GM18520 (cell line): ENCODE measurements around the gene CCDC159.
A peak's percentile ranks its signal among the peaks of the same experiment; 100 is the strongest.
"Not testable (repeated sequence)": the region's sequence is repeated elsewhere in the genome, so short reads cannot be mapped to it uniquely, and the experiment has no call there.

Experiments
- ATAC-seq: cut with Tn5 transposase; IDR thresholded peaks from one replicate; pipeline ENCODE4 v1.9.1; 2021; ENCODE audit not compliant: unreplicated experiment

CCDC159 gene

DNA sequence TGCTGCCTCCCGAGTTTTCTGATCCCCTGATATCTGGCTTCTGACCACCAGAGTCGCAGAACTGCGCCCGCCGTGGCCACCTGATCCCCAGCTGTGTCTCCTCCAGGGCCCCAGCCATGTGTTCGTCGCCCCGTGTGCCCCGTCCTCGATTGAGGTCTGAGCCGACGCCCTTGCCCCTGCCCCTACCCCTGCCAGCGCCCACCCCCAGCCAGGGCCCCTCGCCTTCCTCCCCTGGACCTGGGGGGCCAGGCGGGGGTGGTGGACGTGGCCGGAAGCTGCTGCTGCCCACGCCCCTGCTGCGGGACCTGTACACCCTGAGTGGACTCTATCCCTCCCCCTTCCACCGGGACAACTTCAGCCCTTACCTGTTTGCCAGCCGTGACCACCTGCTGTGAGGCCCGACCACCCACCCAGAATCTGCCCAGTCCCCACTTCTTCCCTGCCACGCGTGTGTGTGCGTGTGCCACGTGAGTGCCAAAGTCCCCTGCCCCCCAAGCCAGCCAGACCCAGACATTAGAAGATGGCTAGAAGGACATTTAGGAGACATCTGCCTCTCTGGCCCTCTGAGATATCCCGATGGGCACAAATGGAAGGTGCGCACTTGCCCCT lies 18.1 kb downstream of the CCDC159 start:
- no peak for ATAC-seq

DNA sequence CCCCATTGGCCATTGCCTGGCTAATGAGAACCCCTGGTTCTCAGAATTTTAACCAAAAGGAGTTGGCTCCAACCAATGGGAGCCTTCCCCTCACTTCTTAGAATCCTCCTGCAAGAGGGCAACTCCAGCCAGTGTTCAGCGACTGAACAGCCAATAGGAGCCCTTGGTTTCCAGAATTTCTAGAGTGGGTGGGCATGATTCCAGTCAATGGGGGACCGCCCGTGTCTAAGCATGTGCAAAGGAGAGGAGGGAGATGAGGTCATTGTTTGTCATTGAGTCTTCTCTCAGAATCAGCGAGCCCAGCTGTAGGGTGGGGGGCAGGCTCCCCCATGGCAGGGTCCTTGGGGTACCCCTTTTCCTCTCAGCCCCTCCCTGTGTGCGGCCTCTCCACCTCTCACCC lies 18.6 kb downstream of the CCDC159 start:
- no peak for ATAC-seq

DNA sequence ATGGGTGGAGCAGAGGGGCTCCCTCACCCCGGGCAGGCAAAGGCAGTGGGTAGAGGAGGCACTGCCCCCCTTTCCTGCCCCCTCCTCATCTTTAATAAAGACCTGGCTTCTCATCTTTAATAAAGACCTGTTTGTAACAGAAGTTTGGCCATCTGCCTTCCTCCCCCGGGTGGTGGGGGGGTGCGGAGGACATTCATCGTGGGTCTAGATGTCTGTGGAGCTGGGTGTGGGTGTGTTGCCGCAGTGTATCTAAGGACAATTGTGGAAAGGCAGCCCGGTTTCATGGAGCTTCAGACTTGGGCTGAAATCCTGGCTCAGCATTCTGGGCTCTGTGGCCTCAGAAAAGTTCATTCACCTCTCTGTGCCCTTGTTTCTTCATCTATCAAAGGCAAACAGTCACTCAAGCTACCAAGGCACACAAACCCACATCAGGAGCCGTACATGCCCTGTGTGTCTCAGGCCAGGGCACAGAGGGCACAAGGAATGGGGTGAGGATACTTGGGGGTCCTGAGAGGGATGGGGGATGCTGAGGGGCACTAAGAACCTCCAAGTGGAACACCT lies 19.3 kb downstream of the CCDC159 start:
- no peak for ATAC-seq

DNA sequence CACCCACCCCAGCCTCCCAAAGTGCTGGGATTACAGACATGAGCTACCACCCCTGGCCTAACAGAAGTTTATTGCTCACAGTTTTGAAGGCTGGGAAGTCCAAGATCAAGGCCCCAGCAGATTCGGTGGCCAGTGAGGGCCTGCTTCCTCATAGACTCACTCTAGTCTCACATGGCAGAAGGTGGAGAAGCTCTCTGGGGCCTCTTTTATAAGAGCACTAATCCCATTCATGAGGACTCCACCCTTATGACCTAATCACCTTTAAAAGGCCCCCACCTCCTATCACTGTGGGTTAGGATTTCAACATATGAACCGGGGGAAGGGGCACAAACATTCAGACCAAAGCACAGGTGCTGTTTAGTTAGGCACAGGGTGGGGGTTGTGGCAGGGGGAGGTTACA lies 21.2 kb downstream of the CCDC159 start:
- ATAC-seq = no peak

DNA sequence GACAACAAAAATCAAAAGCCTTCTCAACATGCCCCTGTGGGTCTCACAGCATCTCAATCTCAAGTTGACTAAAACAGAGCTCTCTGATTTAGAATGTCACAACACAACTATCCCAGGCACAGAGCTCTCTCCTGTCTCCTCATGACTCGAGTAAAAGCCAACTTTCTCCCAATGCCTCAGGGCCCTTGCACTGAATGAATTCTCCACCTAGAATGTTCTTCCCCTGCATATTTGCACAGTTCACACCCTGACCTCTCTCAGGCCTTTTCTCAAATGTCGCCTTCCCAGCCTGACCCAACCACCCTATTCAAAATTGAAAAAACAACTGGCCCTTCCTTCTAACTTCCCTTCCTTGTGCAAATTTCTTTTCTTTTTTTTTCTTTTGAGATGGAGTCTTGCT lies 24.4 kb downstream of the CCDC159 start:
- ATAC-seq = no peak

DNA sequence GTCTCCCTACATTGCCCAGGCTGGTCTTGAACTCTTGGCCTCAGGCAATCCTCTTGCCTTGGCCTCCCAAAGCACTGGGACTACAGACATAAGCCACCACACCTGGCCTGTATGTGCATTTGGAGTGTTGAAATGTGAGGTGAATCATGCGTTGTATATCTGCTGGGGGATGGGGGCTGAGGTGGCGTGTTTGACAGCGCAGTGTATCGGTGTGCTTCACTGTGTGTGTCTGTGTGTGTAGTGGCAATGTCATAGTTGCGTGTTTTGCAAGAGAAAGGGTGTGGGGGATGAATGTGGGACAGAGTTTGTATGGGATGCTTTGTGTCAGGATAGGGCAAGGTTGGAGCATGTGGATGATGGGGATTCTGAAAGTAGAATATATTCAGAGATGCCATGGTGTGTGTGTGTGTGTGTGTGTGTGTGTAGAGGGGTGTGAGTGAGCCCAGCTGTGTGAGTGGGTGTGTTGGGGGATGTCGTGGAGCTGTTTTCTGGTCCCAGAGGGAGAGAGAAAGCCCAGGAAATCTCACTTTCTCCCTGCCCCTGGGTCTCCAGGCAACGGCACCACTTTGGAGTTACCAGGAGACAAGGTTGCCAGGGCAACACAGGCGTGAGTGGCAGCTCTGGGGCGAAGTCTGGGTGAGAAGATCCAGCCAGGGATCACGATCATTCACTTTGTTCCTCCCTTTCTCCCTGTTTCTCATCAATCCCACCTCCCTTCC lies 27.0 kb downstream of the CCDC159 start:
- ATAC-seq = no peak

DNA sequence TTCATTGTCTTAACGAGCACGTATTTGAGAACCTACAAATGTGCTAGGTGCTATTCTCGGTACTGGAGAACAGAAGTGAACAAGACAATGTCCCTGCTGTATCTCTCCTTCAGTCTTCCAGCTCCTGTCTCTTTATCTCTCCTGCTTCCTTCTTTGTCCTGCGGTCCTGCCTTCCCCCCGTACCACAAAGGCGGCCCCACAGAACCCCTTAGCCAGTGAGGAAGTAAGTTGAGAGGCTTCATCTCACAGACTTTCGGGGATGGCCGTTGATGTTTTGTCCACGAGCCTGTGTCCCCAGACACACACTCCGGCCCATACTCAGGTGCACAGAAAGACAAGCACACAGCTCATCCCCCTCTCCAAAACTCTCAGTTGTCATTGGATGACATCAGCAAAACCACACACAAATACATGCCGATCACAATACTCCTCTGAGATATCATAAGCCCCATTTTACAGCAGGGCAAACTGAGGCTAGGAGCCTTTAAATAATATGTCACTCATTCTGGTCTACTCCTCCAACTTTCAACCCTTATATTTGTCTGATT lies 27.6 kb downstream of the CCDC159 start:
- ATAC-seq = no peak

DNA sequence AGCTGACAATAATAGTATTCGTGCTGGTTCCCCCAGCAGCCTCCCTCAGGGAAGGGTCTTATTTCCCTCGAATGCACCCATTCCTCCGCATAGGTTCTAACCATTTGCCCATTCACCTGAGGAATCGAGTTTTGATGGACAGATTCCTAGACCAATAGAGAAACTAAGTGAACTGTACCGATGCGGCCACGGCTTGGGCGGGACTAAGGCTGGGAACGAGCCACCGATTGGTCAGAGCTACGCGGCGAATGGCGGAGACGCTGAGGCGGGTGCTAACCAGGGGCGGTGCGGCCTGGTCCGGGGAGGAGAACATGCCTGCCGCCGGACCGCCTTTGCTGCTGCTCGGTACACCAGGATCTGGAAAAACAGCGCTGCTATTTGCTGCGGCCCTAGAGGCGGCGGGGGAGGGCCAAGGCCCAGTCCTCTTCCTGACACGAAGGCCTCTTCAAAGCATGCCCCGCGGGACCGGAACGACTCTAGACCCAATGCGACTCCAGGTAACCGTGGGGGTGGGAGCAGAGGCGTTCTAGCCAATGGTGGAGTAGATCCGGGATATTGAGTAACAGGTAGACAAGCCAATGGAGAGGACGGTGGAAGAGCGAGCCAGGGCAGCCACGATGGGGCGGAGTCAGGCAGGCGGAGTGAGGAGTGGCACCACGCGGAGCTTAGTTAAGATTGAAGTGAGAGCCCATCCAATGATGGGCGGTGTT lies 28.3 kb downstream of the CCDC159 start, which contains the start of gene SWSAP1:
TSS of gene SWSAP1 (plus strand) at position 234 of the 710 bp plus-strand sequence. CDS start at position 249, 15 bp downstream.
- ATAC-seq = peak; percentile 90

DNA sequence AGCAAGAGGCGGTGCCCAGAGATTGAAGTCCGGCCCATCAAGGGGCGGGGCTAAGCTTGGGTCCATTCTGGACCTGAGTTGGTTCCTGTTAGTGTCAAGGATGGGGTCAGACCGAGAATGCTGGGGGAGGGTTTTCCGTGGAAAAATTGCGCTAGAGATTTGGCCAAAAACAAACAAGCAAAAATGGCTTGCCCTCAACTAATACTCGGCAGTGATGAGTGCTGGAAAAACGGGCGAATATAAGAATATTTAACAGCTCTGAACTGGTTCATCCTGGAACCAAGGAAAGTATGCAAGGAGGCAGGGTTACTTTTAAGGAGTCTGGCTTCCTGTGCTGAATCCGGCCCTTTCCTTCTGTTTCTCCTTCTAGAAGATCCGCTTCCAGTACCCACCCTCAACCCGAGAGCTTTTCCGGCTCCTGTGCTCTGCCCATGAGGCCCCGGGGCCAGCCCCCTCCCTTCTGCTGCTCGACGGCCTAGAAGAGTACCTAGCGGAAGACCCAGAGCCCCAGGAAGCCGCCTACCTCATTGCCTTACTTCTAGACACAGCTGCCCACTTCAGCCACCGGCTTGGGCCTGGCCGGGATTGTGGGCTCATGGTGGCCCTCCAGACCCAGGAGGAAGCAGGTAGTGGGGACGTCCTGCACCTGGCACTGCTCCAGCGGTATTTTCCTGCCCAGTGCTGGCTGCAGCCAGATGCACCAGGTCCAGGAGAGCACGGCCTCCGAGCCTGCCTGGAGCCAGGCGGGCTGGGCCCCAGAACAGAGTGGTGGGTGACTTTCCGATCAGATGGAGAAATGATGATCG lies 29.0 kb downstream of the CCDC159 start:
- ATAC-seq = no peak

DNA sequence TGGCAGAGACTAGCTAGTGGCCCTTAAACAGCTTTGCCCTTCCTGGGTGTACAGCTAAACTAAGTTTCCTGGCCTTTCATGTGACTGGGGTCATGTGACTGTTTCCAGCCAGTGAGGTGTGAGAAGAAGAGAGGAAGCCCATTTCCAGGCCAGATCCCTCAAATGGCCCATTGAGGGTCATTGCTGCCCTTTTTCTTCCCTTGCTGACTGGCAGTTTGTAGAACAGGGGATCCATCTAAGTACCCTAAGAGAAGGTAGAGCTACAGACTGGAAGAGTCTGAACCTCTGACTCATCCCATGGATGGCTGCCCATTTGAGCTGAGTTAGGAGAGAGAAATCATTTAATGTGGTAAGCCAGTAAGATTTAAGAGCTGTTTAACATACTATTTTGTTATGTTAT lies 30.9 kb downstream of the CCDC159 start:
- no peak for ATAC-seq

DNA sequence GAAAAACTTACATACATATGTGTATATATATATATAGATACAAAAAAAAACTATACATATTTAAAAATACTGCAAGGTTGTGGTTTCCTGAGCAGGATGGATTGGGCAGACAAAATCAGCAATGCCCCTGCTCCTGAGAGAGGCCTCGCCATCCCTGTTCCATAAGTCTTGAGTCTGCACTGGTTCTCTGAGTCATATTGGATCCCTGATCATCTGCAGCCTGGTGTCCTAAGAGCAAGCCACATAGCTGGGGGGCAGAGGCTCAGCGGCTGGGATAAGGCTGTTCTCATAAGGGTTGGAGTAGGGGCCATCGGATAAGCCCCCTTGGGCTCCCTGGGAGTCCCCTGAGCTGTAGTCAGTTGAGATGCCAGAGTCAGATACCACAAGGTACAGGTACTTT lies 31.4 kb downstream of the CCDC159 start:
- ATAC-seq = no peak

DNA sequence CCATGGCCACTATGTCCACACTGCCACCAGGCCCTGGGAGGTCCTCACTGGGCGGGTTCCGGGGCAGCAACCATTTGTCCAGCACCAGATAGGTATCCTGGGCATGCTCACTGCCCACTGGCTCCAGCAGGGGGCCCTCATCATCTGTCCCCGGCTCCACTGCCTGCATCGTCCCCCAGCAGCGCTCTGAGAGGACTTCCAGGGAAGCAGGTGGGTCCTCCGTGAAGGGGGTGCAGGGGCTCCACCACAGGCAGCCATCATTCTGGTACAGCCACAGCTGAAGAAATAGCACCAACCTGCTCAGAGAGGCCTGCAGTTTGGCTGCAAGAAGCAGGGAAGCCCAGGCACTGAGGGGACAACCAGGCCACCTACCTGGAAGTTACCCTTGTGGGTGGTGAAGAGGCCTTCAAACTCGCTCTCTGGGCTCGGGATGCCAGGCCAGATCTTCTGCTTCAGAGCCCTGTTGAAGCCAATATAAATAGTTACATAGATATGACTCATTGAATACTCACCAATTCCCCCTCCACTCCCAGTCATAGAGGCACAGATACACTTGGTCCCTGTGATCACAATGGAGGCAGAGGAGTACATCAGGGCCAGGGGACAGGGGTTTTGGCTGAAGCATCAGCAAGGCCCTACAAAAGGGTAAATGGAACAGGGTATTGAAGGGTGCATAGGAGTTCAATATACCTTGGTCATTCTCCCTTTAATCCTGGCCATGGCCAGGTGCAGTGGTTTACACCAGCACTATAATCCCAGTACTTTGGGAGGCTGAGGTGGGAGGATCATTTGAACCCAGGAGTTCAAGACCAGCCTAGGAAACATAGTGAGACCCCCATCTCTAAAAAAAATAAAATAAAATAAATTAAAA lies 32.2 kb downstream of the CCDC159 start:
- no peak for ATAC-seq

DNA sequence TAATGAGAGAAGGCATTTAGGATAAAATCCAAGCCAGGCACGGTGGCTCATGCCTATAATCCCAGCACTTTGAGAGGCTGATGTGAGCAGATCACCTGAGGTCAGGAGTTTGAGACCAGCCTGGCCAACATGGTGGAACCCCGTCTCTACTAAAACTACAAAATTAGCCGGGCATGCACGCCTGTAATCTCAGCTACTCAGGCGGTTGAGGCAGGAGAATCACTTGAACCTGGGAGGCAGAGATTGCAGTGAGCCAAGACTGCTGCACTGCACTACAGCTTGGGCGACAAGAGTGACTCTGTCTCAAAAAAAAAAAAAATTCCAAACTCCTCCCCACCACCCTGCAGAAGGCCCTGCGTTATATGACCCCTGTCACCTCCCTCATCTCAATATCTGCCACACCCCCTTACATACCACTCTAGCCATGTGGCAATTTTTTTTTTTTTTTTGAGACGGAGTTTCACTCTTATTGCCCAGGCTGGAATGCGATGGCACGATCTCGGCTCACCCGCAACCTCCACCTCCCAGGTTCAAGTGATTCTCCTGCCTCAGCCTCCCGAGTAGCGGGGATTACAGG lies 33.0 kb downstream of the CCDC159 start:
- not testable (repeated sequence) for ATAC-seq

DNA sequence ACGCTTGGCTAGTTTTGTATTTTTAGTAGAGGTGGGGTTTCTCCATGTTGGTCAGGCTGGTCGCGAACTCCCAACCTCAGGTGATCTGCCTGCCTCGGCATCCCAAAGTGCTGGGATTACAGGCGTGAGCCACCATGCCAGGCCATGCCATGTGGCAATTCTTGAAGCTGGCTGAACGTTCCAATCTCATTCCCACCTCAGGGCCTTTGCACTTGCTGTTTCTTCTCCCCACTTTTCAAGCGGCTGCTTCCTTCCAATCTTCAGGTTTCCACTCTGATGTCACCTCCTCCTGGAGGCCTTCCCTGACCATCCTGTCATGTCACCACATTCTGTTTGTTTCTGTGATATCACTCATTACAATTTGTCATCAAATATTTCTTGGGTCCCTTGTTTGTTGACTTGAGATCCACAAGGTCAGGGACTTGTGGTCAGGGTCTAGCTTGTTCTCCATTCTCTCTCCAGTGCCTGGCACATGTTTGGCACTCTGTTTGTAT lies 33.6 kb downstream of the CCDC159 start:
- no peak for ATAC-seq

DNA sequence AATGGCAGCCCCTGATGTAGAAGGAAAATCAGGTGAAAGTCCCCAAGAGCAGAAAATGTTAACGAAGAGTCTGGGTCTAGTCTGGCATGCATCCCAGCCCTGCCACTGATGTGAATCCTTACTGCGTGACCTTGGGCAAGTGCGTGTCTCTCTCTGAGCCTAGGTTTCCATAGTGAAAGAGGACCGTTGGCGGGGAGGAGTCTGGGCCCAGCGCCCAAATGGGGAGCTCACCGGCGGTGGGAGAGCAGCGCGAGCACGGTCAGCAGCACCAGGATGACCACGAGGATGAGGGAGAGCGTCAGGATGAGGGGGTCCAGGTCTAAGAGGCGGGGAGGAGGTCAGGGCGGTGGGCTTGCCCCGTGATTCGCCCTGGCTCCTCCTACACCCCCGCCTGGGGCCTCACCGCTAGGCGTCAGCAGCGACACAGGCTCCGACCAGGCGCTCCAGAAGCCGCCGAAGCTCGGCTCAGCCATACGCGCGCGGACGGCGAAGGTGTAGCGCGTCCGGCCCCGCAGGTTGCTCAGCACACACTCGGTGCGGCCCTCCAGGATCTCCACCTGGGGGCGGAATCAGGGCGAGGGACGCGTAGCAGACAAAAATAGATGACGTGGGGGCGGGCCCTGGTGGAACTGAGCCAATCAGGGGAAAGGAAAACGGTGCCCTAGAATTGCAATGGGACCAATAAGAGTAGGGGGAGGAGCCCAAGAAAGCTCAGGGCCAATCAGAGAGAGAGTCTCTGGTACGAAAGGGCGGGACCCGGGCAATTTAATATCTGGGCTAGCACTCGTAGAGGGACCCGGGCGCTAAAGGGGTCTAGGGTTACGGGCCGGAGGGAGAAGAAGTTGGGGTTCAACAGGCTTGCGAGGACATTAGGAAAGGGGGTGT lies 34.6 kb downstream of the CCDC159 start:
- ATAC-seq = peak; percentile 59

DNA sequence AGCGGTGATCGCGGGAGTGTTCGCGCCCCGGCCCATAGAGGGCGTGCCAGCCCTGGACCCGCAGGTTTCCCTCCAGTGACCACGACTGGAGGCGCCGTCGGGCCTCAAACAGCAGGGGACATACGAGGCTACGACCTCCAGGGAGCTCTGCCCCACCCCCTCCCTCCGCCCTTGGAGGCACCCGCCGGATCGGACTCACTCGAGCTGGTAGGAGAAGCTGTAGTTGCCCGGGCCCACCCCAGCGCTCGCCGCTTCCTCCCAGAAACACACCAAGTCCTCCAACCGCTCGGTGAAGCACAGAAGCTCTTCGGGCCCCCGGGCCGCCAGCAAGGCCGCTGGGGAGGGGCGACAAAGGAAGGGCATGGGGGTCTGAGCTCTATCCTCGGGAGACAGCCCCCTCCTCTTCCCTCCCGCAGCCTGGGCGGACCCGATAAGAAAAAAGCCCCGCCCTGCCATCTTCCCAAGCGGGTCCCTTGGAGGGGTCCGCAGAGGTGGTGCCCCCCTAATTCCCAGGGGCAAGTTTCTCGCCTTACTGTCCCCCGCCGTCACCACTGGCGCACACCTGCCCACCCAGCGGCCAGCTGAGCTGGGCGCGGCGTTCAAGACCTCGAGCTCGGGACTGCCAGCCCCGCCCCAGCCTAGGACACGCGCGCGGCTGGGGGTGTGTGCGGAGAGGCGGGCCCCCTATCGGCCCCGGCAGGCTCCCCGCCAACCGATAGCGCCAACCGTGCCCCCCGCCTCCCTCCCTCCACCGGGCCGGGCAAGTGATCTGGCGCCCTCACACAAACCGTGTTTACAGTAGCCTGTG lies 36.8 kb downstream of the CCDC159 start:
- ATAC-seq = no peak

DNA sequence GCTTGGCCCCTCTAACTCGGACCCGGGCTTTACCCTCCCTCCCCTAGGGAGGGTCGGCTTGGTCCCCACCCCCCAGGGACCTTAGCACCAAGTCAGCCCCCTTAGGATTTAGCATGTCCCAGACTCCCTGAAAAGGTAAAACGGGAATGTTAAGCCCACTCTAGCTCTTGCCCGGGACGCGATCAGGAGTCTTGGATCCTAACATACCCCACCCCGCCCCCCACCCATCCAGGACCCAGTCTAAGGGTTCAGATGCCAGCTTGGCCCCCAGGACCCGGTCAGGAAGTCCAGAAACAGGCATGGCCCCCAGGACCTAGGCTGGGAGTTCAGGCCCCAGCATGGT lies 37.4 kb downstream of the CCDC159 start:
- ATAC-seq = no peak

DNA sequence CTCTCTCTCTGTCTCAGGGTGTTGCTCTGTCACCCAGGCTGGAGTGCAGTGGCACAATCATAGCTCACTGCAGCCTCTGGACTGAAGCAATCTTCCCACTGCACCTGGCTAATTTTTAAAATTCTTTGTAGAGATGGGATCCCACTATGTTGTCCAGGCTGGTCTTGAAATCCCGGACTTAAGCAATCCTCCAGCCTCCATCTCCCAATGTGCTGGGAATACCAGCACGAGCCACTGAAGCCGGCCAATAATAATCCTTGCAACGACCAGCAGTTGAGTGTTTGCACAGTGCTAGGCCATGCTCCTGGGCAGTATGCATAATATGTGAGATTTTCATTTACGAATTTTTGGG lies 38.4 kb downstream of the CCDC159 start:
- ATAC-seq = no peak
